GM21786 (cell line): ENCODE data around the gene KLHL22.
"Not testable (repeated sequence)": the region's sequence is repeated elsewhere in the genome, so short reads cannot be mapped to it uniquely, and the experiment has no call there.

ENCODE experiments used
- ATAC-seq: cut with Tn5 transposase; IDR thresholded peaks from one replicate; pipeline ENCODE4 v1.9.1; 2021; ENCODE audit not compliant: unreplicated experiment

KLHL22 gene

DNA sequence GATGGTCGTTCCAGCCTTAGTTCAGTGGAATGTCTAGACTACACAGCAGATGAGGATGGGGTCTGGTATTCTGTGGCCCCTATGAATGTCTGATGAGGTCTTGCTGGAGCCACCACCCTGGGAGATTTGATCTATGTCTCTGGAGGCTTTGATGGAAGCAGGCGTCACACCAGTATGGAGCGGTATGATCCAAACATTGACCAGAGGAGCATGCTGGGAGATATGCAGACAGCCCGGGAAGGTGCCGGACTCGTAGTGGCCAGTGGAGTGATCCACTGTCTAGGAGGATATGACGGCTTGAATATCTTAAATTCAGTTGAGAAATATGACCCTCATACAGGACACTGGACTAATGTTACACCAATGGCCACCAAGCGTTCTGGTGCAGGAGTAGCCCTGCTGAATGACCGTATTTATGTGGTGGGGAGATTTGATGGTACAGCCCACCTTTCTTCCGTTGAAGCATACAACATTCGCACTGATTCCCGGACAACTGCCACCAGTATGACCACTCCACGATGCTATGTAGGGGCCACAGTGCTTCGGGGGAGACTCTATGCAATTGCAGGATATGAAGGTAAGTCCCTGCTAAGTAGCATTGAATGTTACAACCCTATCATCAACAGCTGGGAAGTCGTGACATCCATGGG is 44.3 kb downstream of the KLHL22 start:
- ATAC-seq, result not testable (repeated sequence)

- no peak for ATAC-seq
Measured at GRCh38 chr22:20450551-20450906, 45.1 kb downstream of the KLHL22 start.

DNA sequence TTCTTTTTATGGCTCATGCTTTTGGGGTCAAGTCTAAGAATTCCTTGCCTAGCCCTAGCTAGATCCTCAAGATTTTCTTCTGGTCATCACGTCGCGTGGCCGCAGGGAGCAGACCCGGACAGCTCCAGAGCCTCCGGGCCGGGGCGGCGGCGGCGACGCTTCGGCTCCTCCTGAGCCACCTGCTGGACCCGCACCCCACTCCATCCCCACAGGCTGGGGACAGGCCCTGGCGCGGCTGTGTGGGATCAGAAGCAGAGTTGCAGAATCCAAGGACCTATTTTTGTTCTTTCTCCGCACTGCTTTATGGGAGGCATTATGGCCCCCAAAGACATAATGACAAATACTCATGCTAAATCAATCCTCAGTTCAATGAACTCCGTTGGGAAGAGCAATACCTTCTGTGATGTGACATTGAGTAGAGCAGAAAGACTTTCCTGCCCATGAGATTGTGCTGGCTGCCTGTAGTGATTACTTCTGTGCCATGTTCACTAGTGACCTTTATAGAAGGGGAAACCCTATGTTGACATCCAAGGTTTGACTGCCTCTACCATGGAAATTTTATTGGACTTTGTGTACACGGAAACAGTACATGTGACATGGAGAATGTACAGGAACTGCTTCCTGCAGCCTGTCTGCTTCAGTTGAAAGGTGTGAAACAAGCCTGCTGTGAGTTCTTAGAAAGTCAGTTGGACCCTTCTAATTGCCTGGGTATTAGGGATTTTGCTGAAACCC is 45.6 kb downstream of the KLHL22 start:
- ATAC-seq, result no peak

DNA sequence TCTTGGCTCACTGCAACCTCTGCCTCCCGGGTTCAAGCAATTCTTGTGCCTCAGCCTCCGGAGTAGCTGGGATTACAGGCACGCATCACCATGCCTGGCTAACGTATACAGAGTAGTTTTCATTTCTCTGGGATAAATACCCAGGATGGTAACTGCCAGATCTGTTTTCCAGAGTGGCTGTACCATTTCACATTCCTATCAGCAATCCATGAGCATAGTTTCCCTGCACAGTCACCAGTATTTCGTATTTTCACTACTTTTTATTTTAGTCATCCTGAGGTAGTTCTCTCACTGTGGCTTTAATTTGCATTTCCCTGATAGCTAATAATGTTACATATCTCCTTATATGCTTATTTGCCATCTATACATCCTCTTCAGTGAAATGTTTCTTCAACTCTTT is 47.0 kb downstream of the KLHL22 start:
- ATAC-seq, result no peak

GRCh38 chr22:20446383-20446970 is 49.1 kb downstream of the KLHL22 start:
- no peak for ATAC-seq

DNA sequence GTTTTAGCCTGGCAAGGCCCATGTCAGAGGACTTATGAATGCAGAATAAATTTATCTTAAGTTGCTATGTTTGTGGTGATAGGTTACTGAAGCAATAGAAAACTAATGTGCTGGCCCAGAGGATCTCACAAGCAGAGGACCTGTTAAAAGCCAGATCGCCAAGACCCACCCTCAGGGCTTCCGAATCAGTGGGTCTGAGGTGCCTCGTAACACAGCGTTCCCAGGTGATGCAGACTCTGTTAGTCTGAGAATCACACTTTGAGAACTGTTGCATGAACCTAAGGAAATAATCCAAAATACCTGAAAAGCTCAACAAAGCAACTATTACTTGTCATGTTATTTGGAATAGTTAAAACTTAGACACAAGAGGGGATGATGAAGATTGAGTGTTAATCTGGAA is 51.3 kb downstream of the KLHL22 start:
- ATAC-seq, result no peak

DNA sequence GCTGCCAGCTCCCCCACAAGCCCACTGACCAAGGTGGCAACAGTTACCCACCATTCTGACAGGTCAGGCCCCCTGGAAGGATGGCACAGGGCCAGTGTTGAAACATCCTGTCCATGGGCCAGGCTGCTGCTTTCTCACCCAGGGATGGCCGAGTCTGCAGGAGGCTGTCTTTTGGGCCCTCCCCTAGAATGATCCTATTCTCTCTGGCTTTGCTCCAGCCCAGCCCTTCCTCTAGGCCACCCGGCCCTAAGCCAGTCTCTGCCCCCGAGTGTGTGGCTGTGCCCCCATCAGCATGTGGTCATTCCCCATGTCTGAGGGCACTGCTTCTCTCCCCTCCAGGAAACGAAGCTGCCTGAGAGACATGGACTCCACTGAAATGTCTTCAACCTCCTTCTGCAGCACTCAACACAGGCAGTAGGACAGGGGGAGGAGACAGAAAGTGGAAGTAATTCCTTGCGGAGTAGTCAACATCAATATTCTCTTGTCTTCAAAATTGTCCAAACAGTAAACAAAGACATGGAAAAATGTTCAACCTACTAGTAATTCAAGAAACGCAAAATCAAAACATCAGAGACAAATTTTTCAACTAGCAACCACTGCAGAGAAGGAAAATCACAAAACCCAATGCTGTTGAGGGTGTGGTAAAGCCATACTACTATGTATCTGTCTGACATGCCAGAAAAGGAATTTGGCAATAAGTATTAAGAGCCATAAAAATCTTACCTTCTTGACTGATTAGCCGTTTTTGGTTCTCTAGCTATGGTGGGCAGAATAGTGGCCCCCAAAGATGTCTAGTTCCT is 52.9 kb downstream of the KLHL22 start:
- no peak for ATAC-seq

DNA sequence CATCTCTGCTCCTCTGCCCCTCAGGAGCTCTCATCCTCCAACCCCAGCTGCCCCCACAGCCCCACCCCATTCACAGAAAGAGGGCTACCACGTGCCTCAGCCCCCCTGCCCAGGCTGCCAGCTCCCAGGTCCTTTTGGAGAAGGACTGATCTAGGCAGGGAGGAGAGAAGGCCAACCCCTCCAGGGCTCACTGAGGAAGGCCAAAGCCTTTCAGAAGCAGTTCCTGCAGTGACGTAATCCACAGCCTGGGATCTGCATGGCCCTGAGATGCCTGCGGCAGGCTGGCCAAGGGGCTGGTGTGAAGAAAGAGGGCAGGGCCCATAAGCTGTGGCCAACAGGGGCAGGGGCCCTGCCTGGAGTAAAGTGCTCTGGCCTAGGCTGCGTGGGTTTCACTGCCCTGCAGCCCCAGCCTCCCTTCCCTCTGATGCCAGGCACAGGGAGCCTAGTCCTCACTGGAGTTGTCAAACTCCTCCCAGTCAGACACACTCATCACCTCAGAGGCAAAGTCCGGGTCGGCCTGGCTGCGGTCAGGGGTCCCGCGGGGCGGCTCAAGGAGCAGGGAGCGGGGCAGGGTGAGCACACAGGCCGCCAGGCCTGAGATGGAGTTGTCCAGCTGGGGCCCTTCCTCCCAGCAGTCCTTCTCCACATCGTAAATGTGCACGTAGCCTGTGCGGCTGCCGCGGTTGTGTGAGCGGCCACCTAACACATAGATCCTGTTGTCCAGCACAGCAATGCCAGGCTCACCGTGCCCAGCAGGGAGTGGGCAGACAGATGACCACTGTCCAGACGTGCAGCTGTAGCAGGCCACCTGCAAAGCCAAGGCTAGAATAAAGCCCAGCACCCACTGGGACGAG is 53.7 kb downstream of the KLHL22 start:
- ATAC-seq, result no peak

DNA sequence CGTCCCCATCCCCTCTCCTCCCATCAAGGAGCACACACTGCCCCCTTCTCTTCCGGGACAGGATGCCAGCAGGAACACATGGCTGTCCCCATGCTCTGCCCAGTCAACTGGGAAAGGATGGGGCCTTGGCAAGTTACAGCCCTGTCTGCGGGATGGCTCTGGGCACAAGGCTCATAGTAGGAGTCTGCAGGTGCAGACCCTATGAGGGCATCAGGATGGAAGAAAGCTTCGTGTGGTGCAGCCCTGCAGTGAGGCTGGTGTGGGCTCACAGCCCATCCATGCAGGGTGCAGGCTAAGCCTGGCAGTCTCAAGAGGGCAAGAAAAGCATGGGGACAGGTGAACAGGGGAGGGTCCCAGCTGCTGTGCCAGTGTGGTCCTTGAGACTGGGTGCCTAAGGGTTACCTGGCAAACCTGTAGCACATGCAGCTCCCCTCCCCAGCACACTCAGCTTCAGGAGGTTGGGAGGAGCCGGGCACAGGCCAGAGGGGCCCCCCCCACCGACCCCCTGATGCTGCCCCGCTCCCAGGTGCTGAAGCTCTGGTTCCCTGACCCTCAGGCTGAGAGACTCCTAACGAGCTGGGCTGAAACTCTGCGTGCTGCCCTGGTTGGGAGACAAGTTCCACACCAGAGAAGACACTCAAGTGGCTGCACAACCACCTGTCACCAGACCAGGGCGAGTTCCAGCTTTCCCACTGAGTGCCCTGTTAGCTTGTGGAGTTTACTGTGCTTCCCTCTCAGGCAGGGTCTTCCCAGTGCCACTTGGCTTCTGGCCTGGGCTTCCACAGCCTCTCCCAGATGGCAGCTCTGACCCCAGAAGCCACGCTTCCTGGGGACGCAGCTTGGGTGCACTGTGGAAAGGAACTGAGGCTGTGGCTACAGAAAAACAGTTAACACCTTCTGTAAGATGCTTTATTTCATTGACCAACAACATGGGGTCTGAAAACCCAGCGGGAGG is 54.7 kb downstream of the KLHL22 start:
- no peak for ATAC-seq

DNA sequence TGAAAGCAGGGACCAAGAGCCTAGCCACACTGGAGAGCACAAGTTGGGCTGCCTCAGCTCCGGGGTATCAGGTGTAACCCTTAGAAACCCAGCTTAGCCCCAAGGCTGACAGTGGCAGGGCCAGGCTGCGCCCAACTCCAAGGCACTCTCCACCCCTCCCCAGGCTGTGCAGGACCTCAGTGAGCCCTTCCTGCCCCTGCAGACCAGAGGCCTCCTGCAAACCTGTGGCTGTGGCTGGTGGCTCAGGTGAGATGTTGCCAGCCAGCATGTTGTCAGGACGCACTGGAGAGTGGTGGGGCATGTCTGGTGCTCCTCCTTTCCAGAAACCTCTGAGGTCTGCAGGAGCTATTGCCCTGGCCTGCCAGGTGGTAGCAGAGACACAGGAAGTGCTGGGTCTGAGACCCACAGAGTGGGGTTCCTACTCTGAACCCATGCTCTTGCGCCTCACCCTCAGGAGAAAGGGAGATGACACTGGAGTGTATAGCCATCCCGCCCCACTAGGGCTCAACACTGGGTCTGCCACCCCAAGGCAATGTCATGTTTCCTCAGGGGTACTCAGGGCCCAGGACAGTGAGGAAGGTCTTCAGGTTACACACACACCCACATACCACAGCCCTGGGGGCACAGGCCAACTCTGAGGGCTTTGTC is 55.5 kb downstream of the KLHL22 start:
- ATAC-seq, result no peak

DNA sequence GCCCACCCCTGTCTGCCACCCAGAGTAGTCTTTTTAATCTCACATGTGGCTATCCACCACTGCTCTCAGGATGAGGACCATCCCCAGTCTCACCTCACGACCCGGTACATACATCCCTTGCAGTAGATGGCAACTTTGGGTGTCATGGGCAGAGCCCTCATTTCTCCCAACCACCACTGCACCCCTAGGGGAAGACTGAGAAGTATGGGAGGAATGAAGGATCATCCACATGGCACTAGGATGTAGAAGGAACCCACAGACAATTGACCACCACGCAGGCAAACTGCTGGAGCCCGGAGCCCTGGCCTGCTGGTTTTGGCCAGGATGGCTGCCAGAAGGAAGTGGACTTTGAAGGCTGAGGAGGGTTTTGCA is 56.1 kb downstream of the KLHL22 start:
- no peak for ATAC-seq

- ATAC-seq, result no peak
Measured at GRCh38 chr22:20438678-20439492, 56.7 kb downstream of the KLHL22 start.

GRCh38 chr22:20438427-20438677 is 57.2 kb downstream of the KLHL22 start:
- no peak for ATAC-seq

DNA sequence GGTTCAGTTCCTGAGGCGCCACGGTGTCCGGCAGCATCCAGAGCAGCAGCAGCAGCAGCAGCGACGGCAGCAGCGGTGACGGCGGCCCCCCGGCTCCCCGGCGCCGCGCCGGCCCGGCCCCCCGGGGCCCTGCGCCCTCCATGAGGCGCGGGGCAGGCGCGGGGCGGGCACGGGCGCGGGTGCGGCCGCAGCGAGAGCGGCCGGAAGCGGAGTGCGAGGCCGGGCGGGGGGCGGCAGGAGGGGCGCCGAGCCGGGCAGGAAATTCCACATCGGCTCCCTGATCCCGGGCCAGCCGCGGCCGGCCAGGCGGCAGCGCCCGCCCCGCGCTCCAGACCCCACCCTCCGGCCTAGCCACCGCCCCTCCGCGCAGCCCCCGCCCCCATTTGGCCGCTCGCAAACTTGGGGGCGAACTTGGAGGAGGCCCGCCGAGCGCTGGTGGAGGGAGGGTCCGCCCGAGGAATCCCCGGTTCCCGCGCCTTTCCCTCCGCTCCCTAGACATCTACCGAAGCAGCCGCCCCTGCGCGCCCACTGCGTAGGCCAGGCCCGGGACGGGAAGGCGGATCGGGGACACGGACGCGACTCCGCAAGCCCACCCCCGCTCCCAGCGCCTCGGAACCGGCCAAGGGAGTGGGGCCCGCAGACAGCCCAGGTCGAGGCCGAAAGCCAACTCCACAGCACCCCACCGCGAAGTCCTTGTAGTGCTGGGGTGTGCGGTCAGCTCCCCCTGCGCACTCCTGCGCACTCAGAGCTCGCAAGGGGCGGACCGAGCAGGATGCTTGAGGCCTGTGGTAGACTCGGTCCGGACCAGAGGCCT is 57.8 kb downstream of the KLHL22 start, which contains the start of gene SCARF2:
Gene SCARF2, minus strand, starts transcription at position 213 of the 814 bp plus-strand sequence. Its CDS starts 71 bp downstream, at position 142.
- no peak for ATAC-seq

DNA sequence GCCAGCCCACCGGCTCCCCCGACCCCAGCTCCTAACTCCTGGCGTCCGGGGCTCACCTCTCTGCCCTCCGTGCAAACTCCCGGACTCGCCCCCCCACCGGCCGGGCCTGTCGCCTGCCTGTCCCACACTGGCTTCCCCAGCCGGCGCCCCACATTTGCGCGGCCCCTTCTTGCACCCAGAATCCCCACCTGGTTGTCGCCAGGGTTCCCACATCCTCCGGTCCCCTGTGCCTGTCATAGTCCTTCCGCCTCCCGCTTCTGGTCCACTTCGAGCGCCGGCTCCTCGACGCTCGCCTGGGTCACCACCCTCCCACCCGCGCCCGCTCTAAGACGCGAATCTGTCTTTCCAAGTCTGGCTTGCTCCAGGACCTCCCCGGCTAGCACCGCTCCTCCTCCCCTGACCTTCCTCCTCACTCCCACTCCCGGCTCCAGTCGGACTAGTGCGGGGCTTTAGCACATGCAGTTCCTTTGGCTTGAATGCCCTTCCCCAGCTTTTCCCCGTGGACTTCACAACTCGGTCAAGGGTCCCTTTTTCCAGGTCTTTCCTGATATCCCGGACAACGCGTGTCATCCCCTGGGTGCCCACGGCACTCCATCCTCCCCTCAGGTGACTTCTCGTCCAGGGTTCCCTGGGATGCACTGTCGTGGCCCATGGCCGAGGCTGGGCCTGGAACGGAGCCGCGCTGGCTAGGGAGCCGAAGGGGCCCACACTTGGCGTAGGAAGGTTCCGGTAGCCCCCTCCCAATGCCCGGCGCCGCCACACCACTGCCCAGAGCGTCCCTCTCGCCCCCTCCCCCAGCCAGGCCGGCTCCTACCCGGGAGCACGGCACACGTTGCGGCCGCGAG is 58.6 kb downstream of the KLHL22 start:
- ATAC-seq, result no peak

DNA sequence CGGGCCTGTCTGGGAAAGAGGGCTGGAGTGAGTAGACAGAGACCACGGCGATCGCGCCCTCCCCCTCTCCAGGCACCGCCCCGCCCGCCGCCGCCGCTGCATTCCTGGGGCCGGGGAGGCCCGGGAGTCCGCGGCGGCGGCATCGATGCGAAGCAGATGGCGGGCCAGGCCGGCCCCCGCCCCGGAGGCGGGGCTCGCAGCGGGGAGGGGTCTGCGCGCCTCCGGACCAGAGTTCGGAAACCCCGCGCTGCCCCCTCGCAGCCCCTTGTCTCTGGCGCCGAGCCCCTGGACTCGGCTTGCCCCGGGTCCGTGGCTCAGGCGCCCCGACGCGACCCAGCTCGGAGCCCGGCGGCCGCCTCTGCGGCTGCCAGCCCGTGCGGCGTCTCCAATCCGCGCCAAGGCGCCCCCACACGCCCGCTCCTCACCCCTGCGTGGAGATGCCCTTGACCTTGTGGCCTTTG is 59.3 kb downstream of the KLHL22 start:
- ATAC-seq, result no peak
